Stomach (tissue), 19 donors: Measurements from ENCODE around the gene TLR5. TPM values are rescaled to one million over a fixed set of nuclear protein-coding genes. Genes with fewer than 3 reads are reported as not detected.

ENCODE experiments used
- DNase-seq, 2 donors: peaks; one replicate each; pipeline versions ENCODE4 v3.0.0 to v3.0.0-alpha.2; 2013 to 2019
- H3K27ac ChIP-seq, 5 donors: fragments of 200-600 bp in 4 of 5; sonication (generic) in 4 of 5; one replicate each; pipeline ENCODE4 v1.5.1; 2013 to 2019; ENCODE audit warnings: mild to moderate bottlenecking in 1 of 5, moderate library complexity in 1 of 5
- H3K27me3 ChIP-seq, 3 donors: fragments of 200-600 bp; sonication (generic); one replicate each; pipeline ENCODE4 v1.5.1; 2017 to 2019; ENCODE audit warnings: mixed run types in 1 of 3
- H3K36me3 ChIP-seq, 4 donors: fragments of 200-600 bp; sonication (generic); 1 replicate in 3 of 4; 2 replicates in 1 of 4; pipeline ENCODE4 v1.5.1; 2016 to 2019
- H3K4me1 ChIP-seq, 4 donors: fragments of 200-600 bp; sonication (generic); one replicate each; pipeline ENCODE4 v1.5.1; 2016 to 2019
- H3K4me3 ChIP-seq, 4 donors: fragments of 200-600 bp; sonication (generic) in 3 of 4; one replicate each; pipeline ENCODE4 v1.5.1; 2016 to 2019; ENCODE audit warnings: mild to moderate bottlenecking in 1 of 4
- H3K9me3 ChIP-seq, 4 donors: fragments of 200-600 bp; sonication (generic); one replicate each; pipeline ENCODE4 v1.5.1; 2016 to 2019
- CTCF ChIP-seq, 7 experiments: fragments of 450-650 bp in 4 of 7; fragments of 200-600 bp in 3 of 7; sonication (generic) in 3 of 7; IDR thresholded peaks; one replicate each; pipeline ENCODE4 v1.5.1; 2016 to 2019; ENCODE audit warnings: antibody characterized with exemption in 7 of 7, control low read depth in 2 of 7, mild to moderate bottlenecking in 1 of 7
- EP300 ChIP-seq: sonication (generic); formaldehyde crosslinking; IDR thresholded peaks from one replicate; pipeline ENCODE4 v1.6.1; 2017; ENCODE audit warnings: antibody characterized with exemption
- POLR2A ChIP-seq, 4 donors: fragments of 450-650 bp; IDR thresholded peaks; one replicate each; pipeline ENCODE4 v1.6.1; 2016; ENCODE audit warnings: antibody characterized with exemption in 4 of 4, control low read depth in 2 of 4, mild to moderate bottlenecking in 1 of 4, moderate library complexity in 1 of 4
- POLR2AphosphoS5 ChIP-seq, 3 donors: sonication (generic); formaldehyde crosslinking; IDR thresholded peaks; one replicate each; pipeline ENCODE4 v1.6.1; 2016; ENCODE audit warnings: antibody characterized with exemption in 3 of 3
- WGBS, 5 donors: extraction: QIAGEN DNeasy Blood & Tissue Kit in 3 of 5; methylation state at CpG; one replicate each; pipeline versions ENCODE4 v1.1.5 to v1.1.7; 2013 to 2018; 5-methylcytosine and 5-hydroxymethylcytosine counted together
- intact Hi-C: fragments of 100-400 bp; cut with DNase I; formaldehyde crosslinking; loops from one replicate; pipeline ENCODE4 v1.15.1; 2023; ENCODE audit warnings: low total_unique reads
- long read RNA-seq, 10 donors: transcript quantifications; one replicate each; lab custom pipeline, GENCODE V29; 2026
- polyA plus RNA-seq, 3 donors: library from polyadenylated mRNA; stranded (reverse); fragments of 200-250 nt; gene quantifications; one replicate each; pipeline ENCODE4 v1.2.3, GENCODE V29; 2013
- total RNA-seq, 5 donors: library from RNA; depleted of rRNA; stranded (reverse); fragments of >200 nt; gene quantifications; one replicate each; pipeline versions ENCODE4 v1.1.0 to v1.2.3, GENCODE V29; 2014 to 2016
- donor health status: healthy with polysubstance abuse.
- donor health status: Bipolar disorder and iron deficiency.
- donor health status: healthy.

Gene TLR5, protein sequence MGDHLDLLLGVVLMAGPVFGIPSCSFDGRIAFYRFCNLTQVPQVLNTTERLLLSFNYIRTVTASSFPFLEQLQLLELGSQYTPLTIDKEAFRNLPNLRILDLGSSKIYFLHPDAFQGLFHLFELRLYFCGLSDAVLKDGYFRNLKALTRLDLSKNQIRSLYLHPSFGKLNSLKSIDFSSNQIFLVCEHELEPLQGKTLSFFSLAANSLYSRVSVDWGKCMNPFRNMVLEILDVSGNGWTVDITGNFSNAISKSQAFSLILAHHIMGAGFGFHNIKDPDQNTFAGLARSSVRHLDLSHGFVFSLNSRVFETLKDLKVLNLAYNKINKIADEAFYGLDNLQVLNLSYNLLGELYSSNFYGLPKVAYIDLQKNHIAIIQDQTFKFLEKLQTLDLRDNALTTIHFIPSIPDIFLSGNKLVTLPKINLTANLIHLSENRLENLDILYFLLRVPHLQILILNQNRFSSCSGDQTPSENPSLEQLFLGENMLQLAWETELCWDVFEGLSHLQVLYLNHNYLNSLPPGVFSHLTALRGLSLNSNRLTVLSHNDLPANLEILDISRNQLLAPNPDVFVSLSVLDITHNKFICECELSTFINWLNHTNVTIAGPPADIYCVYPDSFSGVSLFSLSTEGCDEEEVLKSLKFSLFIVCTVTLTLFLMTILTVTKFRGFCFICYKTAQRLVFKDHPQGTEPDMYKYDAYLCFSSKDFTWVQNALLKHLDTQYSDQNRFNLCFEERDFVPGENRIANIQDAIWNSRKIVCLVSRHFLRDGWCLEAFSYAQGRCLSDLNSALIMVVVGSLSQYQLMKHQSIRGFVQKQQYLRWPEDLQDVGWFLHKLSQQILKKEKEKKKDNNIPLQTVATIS
- total RNA-seq (10 to 100 TPM in 1 of 5 donors, 1 to 10 TPM in 2, under 1 TPM in 1, not detected in 1; 0.58 to 25.9 (median 5.6) TPM), polyA plus RNA-seq (1 to 10 TPM in 2 of 3 donors, under 1 TPM in 1; 0.46 to 5.4 (median 1.2) TPM)
- long read RNA-seq, donor 1: 0 reads
- long read RNA-seq, donor 2, full-length matches to known transcripts: 1 of 1 reads
- long read RNA-seq, donor 2, partial matches to known transcripts: 0 of 1 reads
- long read RNA-seq, donor 2, other reads (novel, unspliced or antisense): 0 of 1 reads
- long read RNA-seq, donor 3: 0 reads
- long read RNA-seq, donor 4: 0 reads
- long read RNA-seq, donor 5: 0 reads
- long read RNA-seq, donor 6: 0 reads
- long read RNA-seq, donor 7: 0 reads
- long read RNA-seq, donor 8, partial matches to known transcripts: 0 of 1 reads
- long read RNA-seq, donor 8, other reads (novel, unspliced or antisense): 0 of 1 reads
- long read RNA-seq, donor 9: 0 reads
- long read RNA-seq, donor 10: 0 reads

- DNase-seq: peak; percentile 94 to 95
- 4 to 15% (median 5%) methylated on average over 24 to 63 of the region's 63 CpGs for WGBS, 5 donors
- H3K4me3 ChIP-seq: peak within 1 kb of the TSS; percentile 54 to 77 (median 67)
- H3K27ac ChIP-seq: peak within 1 kb of the TSS; percentile 65 to 89 (median 77)
- peaks cover 9 to 46% (median 42%) of the 10 kb centered on the region in 4 donors for H3K4me1 ChIP-seq
- no peaks in the 10 kb centered on the region for H3K27me3 ChIP-seq
- H3K36me3 ChIP-seq: no peaks in the 10 kb centered on the region
- TF ChIP-seq CTCF (IDR thresholded peaks at IDR 0.05): peak in 5 of 7 experiments; percentile 44 to 68 (median 48)
- TF ChIP-seq POLR2A (IDR thresholded peaks at IDR 0.05): no peak
- TF ChIP-seq POLR2AphosphoS5 (IDR thresholded peaks at IDR 0.05): peak in 2 of 3 donors; percentile 57 to 63
- intact Hi-C loops: no loop called here
- H3K9me3 ChIP-seq: no peaks in the 10 kb centered on the region
Measured at GRCh38 chr1:223142795-223143536, at the start of gene TLR5. TSS of gene TLR5 (minus strand) at chr1:223143248. CDS start at chr1:223113031, 30,217 bp downstream.

DNA sequence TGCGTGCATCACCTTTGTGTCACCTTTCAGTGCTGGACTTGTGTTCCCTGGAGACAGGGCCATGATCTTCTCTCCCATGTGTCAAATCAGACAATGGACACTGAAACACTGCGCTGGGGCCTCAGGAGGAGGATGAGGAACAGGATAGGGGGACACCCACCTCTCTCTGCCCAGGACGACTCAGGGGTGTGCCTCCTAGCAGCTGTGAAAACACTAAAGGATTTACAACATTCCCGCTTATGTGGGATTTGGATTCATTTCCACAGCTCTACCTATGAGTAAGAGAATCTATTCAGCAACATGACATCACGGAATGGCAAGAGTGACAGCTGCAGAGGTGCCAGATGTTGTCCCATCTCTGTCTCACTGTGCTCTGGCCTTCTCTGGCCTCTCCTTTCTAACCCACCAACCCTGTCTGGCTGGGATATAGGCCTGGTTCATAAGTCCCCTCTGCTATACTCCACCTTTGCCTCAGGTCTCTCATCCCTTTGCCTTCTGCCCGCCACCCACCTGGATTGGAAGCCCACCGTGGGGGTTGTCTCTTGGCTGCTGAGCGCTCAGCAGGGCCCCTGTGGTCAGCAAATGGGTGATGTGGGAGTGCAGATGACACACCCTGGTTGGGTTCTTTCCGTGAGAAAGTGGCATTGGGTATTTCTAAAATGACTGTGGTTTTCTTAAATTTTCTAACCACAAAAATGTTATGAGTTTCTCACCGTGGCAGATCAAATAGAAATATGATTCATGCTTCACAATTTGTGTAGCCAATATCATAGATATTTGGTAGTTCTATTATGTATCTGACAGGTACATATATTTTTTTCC lies 47.1 kb upstream of the TLR5 start:
- 68 to 78% (median 72%) methylated on average over 10 of the region's 10 CpGs for WGBS, 5 donors
- intact Hi-C loops: no loop called here
- no peak overlapping the region for H3K4me3 ChIP-seq

DNA sequence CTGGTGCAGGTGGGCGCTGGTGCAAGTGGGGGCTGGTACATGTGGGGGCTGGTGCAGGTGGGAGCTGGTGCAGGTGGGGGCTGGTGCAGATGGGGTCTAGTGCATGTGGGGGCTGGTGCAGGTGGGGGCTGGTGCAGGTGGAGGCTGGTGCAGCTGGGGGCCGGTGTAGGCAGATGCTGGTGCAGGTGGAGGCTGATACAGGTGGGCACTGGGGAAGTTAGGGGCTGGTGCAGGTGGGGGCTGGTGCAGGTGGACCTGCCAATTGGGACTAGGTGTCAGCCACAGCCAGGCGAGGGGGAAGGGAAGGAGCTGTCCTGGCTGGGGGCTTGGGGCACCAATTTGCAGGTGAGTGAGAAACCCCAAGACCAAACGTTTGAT lies 46.5 kb upstream of the TLR5 start:
- Histone ChIP-seq H3K27me3 (no peaks in the 10 kb centered on the region), H3K27ac (no peak overlapping the region), H3K36me3 (no peaks in the 10 kb centered on the region), H3K9me3 (no peaks in the 10 kb centered on the region), H3K4me1 (no peaks in the 10 kb centered on the region), H3K4me3 (no peak overlapping the region)
- TF ChIP-seq POLR2A (IDR thresholded peaks at IDR 0.05) (no peak), CTCF (IDR thresholded peaks at IDR 0.05) (no peak), POLR2AphosphoS5 (IDR thresholded peaks at IDR 0.05) (no peak), EP300 (no peak)
- 59 to 91% (median 85%) methylated on average over 4 of the region's 4 CpGs for WGBS, 5 donors
- no peak for DNase-seq
- intact Hi-C loops: no loop called here

More for the DNA sequence above, 47.1 kb upstream of the TLR5 start:
- no peaks in the 10 kb centered on the region for H3K9me3 ChIP-seq
- no peak for DNase-seq
- TF ChIP-seq POLR2AphosphoS5 (IDR thresholded peaks at IDR 0.05) (no peak), EP300 (no peak), POLR2A (IDR thresholded peaks at IDR 0.05) (no peak), CTCF (IDR thresholded peaks at IDR 0.05) (no peak)
- no peaks in the 10 kb centered on the region for H3K27me3 ChIP-seq
- H3K4me1 ChIP-seq: no peaks in the 10 kb centered on the region
- H3K27ac ChIP-seq: no peak overlapping the region
- H3K36me3 ChIP-seq: no peaks in the 10 kb centered on the region
